GM12872 (cell line): ENCODE measurements around the gene LYRM9.

Experiments used
- TF ChIP-seq, protein P1 (sequence below): IDR thresholded peaks from 3 replicates; pipeline ENCODE4 v1.5.1; 2011; ENCODE audit warnings: low read depth, mild to moderate bottlenecking, low read length, moderate library complexity; ENCODE audit not compliant: insufficient read depth

The LYRM9 gene

GRCh38 chr17:27855454-27855853 lies 37.7 kb downstream of the LYRM9 start:
- TF ChIP-seq, protein P1, sequence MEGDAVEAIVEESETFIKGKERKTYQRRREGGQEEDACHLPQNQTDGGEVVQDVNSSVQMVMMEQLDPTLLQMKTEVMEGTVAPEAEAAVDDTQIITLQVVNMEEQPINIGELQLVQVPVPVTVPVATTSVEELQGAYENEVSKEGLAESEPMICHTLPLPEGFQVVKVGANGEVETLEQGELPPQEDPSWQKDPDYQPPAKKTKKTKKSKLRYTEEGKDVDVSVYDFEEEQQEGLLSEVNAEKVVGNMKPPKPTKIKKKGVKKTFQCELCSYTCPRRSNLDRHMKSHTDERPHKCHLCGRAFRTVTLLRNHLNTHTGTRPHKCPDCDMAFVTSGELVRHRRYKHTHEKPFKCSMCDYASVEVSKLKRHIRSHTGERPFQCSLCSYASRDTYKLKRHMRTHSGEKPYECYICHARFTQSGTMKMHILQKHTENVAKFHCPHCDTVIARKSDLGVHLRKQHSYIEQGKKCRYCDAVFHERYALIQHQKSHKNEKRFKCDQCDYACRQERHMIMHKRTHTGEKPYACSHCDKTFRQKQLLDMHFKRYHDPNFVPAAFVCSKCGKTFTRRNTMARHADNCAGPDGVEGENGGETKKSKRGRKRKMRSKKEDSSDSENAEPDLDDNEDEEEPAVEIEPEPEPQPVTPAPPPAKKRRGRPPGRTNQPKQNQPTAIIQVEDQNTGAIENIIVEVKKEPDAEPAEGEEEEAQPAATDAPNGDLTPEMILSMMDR, result no peak

DNA sequence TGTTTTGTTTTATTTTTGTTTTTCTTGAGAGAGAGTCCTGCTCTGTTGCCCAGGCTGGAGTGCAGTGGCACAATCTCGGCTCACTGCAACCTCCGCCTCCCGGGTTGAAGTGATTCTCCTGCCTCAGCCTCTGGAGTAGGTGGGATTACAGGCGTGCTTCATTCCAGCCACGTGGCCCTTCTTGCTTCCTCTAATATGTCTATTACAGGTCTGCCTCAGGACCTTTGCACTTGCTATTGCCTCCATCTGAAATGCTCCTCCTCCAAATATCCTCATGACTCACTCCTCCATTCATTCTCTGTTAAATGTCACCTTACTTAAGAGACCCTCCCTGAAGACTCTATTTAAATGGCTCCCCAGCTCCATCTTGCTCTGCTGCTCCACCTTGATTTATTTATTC lies 39.0 kb downstream of the LYRM9 start:
- TF ChIP-seq, protein P1, result no peak

DNA sequence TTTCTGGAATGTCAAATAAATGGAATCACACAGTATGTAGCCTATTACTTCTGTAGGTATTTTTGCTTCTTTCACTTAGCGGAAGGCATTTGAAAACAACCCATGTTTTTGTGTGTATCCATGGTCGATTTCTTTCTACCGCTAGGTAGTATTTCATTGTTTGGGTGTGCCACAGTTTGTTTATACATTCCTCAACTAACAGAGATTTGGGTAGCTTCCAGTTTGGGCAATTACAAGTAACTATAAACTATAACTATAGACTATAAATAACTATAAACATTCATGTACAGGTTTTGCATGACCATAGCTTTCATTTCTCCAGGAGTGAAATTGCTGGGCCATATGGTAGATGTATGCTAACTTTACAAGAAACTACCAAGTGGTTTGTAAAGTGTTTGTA lies 40.1 kb downstream of the LYRM9 start:
- TF ChIP-seq, protein P1, result no peak

- TF ChIP-seq, protein P1, result no peak
Measured at GRCh38 chr17:27849474-27850185, 43.5 kb downstream of the LYRM9 start.

DNA sequence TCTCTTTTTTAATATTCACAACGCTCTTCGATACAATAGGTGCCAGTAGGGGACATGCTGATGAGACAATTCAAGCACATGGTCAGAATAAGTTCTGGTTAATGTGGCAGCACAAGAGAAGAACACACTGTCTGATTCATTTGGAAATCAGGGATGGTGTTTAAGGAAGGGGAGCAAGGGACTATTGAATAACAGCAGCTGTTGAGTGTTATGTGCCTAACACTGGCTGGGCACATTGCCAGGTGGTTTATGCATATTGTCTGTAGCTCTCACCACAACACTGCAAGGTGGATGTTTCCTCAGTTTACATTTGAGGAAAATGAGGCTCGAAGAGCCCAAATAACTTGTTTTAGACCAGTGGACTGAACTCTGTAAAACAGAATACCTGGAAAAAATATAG lies 44.2 kb downstream of the LYRM9 start:
- TF ChIP-seq, protein P1, result no peak

DNA sequence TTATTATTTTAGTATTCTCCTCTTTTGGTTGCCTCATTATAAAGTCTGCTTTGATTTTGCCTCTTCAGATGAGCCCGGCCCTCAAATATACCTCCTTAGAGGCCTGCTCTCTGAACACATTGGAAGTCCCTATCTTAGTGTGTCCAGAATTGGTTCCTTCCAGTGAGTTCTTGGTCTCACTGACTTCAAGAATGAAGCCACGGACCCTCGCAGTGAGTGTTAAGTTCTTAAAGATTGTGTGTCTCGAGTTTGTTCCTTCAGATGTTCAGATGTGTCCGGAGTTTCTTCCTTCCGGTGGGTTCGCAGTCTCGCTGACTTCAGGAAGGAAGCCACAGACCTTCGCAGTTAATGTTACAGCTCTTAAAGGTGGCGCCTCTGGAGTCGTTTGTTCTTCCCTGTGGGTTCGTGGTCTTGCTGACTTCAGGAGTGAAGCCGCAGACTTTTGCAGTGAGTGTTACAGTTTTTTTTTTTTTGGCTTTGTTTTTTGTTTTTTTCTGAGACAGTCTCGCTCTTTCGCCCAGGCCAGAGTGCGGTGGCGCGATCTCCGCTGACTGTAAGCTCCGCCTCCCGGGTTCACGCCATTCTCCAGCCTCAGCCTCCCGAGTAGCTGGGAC lies 47.0 kb downstream of the LYRM9 start:
- TF ChIP-seq, protein P1, result no peak

DNA sequence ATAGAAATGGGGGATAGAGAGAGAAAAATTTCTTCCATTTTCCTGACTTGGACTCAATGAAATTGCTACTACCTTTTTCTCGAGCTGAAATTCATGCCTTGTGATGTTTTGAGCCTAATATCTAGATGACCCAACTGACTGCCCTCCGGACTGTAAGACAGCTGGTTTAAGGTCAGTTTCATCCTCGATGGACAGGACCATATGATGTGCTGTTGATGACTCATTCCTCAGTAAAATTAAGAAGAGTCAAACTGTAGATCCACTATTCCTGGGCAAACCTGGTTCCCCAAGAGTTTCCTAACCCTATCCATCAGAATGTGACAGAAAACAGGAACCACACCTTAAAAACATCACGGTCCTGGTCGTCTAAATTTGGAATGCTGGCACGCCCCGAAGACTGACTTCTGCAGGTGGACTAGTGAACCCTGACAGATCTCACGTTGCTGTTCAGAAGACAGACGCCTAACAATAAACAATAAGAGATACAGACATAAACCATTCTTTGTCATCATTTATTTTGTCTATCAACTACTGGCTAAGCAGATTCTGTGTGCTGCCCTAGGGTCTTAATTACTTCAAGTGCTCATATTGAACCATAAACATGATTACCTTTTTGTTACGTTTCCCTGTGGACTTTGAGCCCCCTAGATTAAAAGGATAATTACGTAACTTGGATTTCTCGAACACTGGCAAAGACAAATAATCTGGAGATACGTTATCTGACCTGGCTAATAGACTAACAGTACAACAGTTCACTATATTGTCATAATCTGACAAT lies 47.7 kb downstream of the LYRM9 start:
- TF ChIP-seq, protein P1, result no peak
